HepG2 (cell line): ENCODE measurements around the gene ZFPM1. TPM values are rescaled to one million over a fixed set of nuclear protein-coding genes. Genes with fewer than 3 reads are reported as not detected.

Source experiments
- ARID3A ChIP-seq: IDR thresholded peaks from 2 replicates; pipeline ENCODE4 v1.6.1; 2012; ENCODE audit warnings: low read depth, low read length, improper control_type of control experiment
- EZH2 ChIP-seq: conservative IDR thresholded peaks from 2 replicates; pipeline ENCODE4 v1.6.1; 2012; ENCODE audit warnings: mild to moderate bottlenecking, low read depth, low read length, moderate library complexity
- FIP1L1 ChIP-seq: fragments of 200-400 bp; formaldehyde crosslinking; IDR thresholded peaks from 2 replicates; pipeline ENCODE4 v1.6.1; 2018; ENCODE audit warnings: low read depth, mild to moderate bottlenecking, low read length, moderate library complexity, borderline replicate concordance; ENCODE audit not compliant: insufficient read depth
- GATAD1 ChIP-seq: IDR thresholded peaks from 2 replicates; pipeline ENCODE4 v1.6.1; 2016; ENCODE audit warnings: missing genetic modification reagents, missing compliant biosample characterization
- HIC2 ChIP-seq: sonication (generic); formaldehyde crosslinking; IDR thresholded peaks from 2 replicates; pipeline ENCODE4 v1.9.0; 2022; ENCODE audit warnings: low read depth, missing genetic modification reagents
- HNF4A ChIP-seq: sonication (generic); formaldehyde crosslinking; IDR thresholded peaks from 2 replicates; pipeline ENCODE4 v1.4.0; 2020; ENCODE audit warnings: missing genetic modification reagents
- KLF16 ChIP-seq, 2 experiments: sonication (generic) in 1 of 2; formaldehyde crosslinking in 1 of 2; IDR thresholded peaks; 2 replicates each; pipeline versions ENCODE4 v1.6.1 to v1.8.0; 2016 to 2023; ENCODE audit warnings: missing genetic modification reagents in 2 of 2, missing compliant biosample characterization in 1 of 2
- KLF6 ChIP-seq: IDR thresholded peaks from 2 replicates; pipeline ENCODE4 v1.8.0; 2016; ENCODE audit warnings: missing biosample characterization, missing genetic modification reagents
- NFRKB ChIP-seq: fragments of 450-650 bp; IDR thresholded peaks from 2 replicates; pipeline ENCODE4 v1.6.1; 2017
- PAX8 ChIP-seq: sonication (generic); formaldehyde crosslinking; IDR thresholded peaks from 2 replicates; pipeline ENCODE4 v1.8.0; 2022; ENCODE audit warnings: mild to moderate bottlenecking, missing genetic modification reagents, borderline replicate concordance
- SNAI1 ChIP-seq: sonication (generic); formaldehyde crosslinking; IDR thresholded peaks from 2 replicates; pipeline ENCODE4 v1.5.0; 2020; ENCODE audit warnings: mild to moderate bottlenecking, missing genetic modification reagents, borderline replicate concordance
- SPEN ChIP-seq: sonication (generic); formaldehyde crosslinking; IDR thresholded peaks from 2 replicates; pipeline ENCODE4 v1.5.1; 2020; ENCODE audit warnings: low read depth, mild to moderate bottlenecking, missing genetic modification reagents
- TEF ChIP-seq: sonication (generic); formaldehyde crosslinking; IDR thresholded peaks from 2 replicates; pipeline ENCODE4 v1.5.0; 2020; ENCODE audit warnings: missing genetic modification reagents
- TRIM22 ChIP-seq: fragments of 450-650 bp; IDR thresholded peaks from 2 replicates; pipeline ENCODE4 v1.6.1; 2017
- YEATS4 ChIP-seq: sonication (generic); formaldehyde crosslinking; IDR thresholded peaks from 2 replicates; pipeline ENCODE4 v1.4.0; 2020; ENCODE audit warnings: missing genetic modification reagents, borderline replicate concordance
- ZBED4 ChIP-seq: sonication (generic); formaldehyde crosslinking; IDR thresholded peaks from 2 replicates; pipeline ENCODE4 v1.4.0; 2020; ENCODE audit warnings: missing genetic modification reagents, borderline replicate concordance
- ZFX ChIP-seq: sonication (generic); formaldehyde crosslinking; IDR thresholded peaks from 2 replicates; pipeline ENCODE4 v1.4.0; 2020; ENCODE audit warnings: mild to moderate bottlenecking, low read depth, missing genetic modification reagents, moderate library complexity
- ZKSCAN1 ChIP-seq: fragments of 150-350 bp; IDR thresholded peaks from 2 replicates; pipeline ENCODE4 v1.6.1; 2014; ENCODE audit warnings: low read length
- ZNF296 ChIP-seq: sonication (generic); formaldehyde crosslinking; conservative IDR thresholded peaks from 2 replicates; pipeline ENCODE4 v1.5.0; 2020; ENCODE audit warnings: mild to moderate bottlenecking, missing genetic modification reagents
- ZNF33A ChIP-seq: sonication (generic); formaldehyde crosslinking; IDR thresholded peaks from 2 replicates; pipeline ENCODE4 v1.5.1; 2020; ENCODE audit warnings: missing genetic modification reagents, mild to moderate bottlenecking, moderate library complexity, borderline replicate concordance
- polyA plus RNA-seq, 8 experiments: library from polyadenylated mRNA; depleted of rRNA in 3 of 8; stranded (reverse) in 7 of 8; unstranded in 1 of 8; fragments of >200 nt; fragmentation: Illumina TruSeq in 4 of 8; extraction: Trizol in 4 of 8; gene quantifications; 2 replicates each; pipeline versions ENCODE4 v1.2.1 to v1.2.3, GENCODE V29; 2011 to 2016; ENCODE audit warnings: low read depth in 4 of 8, missing spikeins in 1 of 8, mixed read lengths in 1 of 8; ENCODE audit not compliant: insufficient read depth in 1 of 8
- total RNA-seq, 5 experiments: library from RNA; depleted of rRNA; stranded (reverse); fragments of >200 nt; fragmentation: Illumina TruSeq; extraction: Trizol; gene quantifications; 2 replicates each; pipeline ENCODE4 v1.2.3, GENCODE V29; 2016; ENCODE audit warnings: low read depth in 1 of 5

The ZFPM1 gene
- total and polyA plus RNA-seq, 2 of the 13 experiments (the other 11 are each of a cell fraction or from before 2014, with no cell fraction given), result 1.3 to 3.8 TPM

GRCh38 chr16:88569985-88570690 is 117.1 kb downstream of the ZFPM1 start, which contains the start of gene ZC3H18 (continued):
- TF ChIP-seq EZH2 (no peak), YEATS4 (peak; percentile 88), PAX8 (CRISPR knock-in tag) (peak; percentile 21; the same call in 1 of the 2 replicates), ARID3A (no peak), SNAI1 (CRISPR knock-in tag) (0 out of 2 replicates have a peak, but pooled peaks have one; percentile 60), NFRKB (no peak), HIC2 (CRISPR knock-in tag) (no peak), FIP1L1 (no peak), KLF16 (CRISPR knock-in tag; IDR thresholded peaks at IDR 0.05) (peak in 1 of 2 experiments; percentile 82; a peak in 2 of 4 replicates), SPEN (CRISPR knock-in tag) (peak; percentile 91; the same call in 1 of the 2 replicates), KLF6 (CRISPR knock-in tag) (no peak; the same call in 1 of the 2 replicates), ZNF33A (CRISPR knock-in tag) (no peak), TRIM22 (no peak), HNF4A (CRISPR knock-in tag) (no peak), ZNF296 (no peak), ZBED4 (peak; percentile 92; the same call in 1 of the 2 replicates), ZKSCAN1 (no peak), TEF (CRISPR knock-in tag) (0 out of 2 replicates have a peak, but pooled peaks have one; percentile 37), GATAD1 (CRISPR knock-in tag) (peak; percentile 99), ZFX (CRISPR knock-in tag) (peak; percentile 96)
